NT2/D1 (cell line): ENCODE results near the gene ANK3.

Source experiments
- SUZ12 ChIP-seq: IDR thresholded peaks from 2 replicates; pipeline ENCODE4 v1.6.1; 2011; ENCODE audit not compliant: insufficient read length, insufficient read depth; ENCODE audit errors: extremely low read depth
- YY1 ChIP-seq: IDR thresholded peaks from 2 replicates; pipeline ENCODE4 v1.6.1; 2011; ENCODE audit not compliant: insufficient read length, insufficient read depth
- ZNF274 ChIP-seq: IDR thresholded peaks from 2 replicates; pipeline ENCODE4 v1.6.1; 2011; ENCODE audit warnings: mild to moderate bottlenecking, low read depth, low read length

DNA sequence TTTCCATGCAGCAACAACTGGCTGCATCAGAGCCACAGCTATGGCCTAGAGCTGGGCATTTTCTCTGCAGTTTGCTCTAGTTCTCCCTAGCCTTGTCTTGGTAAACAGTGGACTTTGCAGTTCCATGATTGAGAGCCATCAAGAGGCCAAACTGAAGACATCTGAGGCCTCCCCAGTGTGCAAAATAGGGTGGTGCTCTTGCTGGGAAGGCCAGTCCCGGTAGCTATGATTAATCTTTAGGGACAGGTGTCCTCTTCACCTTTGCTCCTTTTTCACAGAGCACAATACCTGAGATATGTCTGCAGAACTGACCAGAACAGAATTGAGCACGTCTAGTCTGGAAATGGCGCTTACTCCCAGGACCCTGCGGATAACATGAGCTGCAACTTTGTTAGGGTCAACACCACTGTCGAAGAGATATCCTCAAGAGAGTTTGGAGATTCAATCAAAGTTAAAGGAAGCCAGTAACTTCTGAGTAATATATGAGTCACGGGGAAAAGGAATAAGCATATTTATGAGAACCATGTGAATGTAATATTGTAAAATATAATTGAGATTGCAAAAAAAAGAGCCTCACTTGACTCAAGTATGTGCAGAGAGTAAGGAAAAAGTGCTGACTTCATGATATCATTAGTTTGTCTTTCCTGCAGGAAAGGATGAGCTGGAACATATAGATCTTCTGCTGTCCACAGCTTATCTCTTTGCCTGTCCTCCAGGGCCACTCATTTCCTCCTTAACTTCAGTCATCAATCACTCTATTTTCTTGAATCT lies 76.7 kb downstream of the ANK3 start:
- no peak for TF ChIP-seq YY1
- TF ChIP-seq SUZ12 = no peak
- TF ChIP-seq ZNF274 = no peak
